GM18868 (cell line): ENCODE data around the gene SLC13A3.

Experiments used
- ATAC-seq: cut with Tn5 transposase; IDR thresholded peaks from one replicate; pipeline ENCODE4 v1.9.1; 2021; ENCODE audit warnings: mild to moderate bottlenecking, moderate library complexity; ENCODE audit not compliant: unreplicated experiment

Gene SLC13A3

GRCh38 chr20:46660487-46660886 is 9.2 kb upstream of the SLC13A3 start:
- no peak for ATAC-seq

- no peak for ATAC-seq
Observed at GRCh38 chr20:46657618-46658017, 6.4 kb upstream of the SLC13A3 start.

- ATAC-seq: no peak
Observed at GRCh38 chr20:46657137-46657536, 5.9 kb upstream of the SLC13A3 start.

DNA sequence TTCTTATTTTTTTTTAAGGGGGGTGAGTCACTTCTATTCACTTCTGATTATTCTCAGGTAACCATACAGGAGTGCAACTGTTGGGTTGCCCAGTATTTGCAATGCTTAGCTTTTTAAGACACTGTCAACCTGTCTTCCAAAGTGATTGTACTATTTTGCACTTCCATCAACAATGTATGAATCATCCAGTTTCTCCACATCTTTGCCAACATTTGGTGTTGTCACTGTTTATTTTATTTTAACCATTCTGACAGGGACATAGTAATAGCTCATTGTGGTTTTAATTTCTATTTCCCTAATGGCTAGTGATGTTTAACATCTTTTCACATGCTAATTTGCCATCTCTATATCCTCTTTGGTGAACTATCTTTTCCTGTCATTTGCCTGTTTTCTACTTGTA is 1.4 kb upstream of the SLC13A3 start:
- no peak for ATAC-seq

DNA sequence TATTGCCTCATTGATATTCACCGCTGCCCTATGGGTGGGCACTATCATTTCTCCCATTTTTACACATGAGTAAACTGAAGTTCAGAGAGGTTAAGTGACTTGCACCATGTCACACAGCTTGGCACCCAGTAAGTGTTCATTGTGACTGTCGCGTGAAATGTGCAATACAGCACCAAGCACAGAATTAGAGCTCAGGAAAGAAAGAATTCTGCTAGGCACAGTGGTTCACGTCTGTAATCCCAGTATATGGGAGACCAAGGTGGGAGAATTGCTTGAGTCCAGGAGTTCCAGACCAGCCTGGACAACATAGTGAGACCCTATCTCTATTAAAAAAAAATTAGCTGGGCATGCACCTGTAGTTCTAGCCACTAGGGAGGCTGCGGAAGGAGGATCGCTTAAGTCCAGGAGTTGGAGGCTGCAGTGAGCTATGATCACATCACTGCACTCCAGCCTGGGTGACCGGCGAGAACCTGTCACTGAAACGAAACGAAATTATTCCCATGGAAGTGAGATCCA is 626 bp downstream of the SLC13A3 start:
- ATAC-seq: no peak

- no peak for ATAC-seq
Observed at GRCh38 chr20:46649965-46650542, 1.2 kb downstream of the SLC13A3 start.

- ATAC-seq: no peak
Observed at GRCh38 chr20:46649650-46649949, 1.7 kb downstream of the SLC13A3 start.

- no peak for ATAC-seq
Observed at GRCh38 chr20:46648903-46649649, 2.2 kb downstream of the SLC13A3 start.

DNA sequence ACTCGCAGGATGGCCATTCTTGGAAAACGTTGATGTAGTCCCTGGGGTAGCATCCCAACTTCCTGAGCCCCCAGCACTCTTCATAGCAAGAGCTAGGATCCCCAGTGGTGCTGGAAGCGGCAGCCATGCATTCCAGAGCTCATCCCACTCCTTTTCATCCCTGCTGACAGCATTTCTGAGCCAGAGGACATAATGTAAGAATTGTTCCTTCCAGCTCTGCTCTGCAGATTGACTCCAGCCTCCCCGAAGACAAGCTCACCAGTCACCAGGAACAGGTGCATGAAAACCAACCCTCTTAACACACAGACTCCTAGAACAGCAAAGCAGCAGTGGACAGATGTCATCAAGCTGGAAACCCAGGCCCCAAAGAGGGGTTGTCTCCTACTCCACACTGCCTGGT is 3.8 kb downstream of the SLC13A3 start:
- no peak for ATAC-seq

DNA sequence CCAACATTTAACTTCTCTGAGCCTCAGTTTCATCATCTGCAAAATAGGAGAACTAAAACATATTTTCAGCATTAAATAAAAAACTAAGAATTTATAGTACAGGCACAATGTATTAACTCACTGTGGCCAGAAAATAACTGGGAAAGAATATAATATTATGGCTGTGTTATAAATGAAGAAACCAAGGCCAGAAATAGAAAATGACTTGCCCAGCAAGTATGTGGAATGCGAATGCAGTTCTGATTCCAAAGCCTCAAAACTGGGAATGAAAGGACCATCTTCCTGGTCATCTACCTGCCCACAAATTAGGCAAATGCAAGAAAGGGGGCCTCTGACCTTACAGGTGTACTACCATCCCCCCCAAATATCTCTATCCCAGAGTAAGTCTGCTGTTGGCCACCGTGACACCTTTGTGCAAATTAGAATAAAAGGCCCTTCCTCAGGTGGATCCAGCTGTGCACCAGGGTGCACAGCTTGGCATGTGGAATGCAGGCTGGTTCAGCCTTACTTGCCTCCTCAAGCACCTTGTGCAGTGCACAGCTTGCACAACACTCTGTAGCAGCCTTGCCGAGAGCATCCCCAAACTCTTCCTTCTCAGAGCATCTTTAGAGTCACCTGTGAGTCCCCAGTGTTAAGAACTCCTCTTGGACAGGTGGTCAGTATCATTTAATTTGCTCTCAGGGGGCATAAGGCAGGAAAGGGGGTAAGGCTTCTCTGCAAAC is 4.4 kb downstream of the SLC13A3 start:
- no peak for ATAC-seq

GRCh38 chr20:46646122-46646521 is 5.1 kb downstream of the SLC13A3 start:
- no peak for ATAC-seq

DNA sequence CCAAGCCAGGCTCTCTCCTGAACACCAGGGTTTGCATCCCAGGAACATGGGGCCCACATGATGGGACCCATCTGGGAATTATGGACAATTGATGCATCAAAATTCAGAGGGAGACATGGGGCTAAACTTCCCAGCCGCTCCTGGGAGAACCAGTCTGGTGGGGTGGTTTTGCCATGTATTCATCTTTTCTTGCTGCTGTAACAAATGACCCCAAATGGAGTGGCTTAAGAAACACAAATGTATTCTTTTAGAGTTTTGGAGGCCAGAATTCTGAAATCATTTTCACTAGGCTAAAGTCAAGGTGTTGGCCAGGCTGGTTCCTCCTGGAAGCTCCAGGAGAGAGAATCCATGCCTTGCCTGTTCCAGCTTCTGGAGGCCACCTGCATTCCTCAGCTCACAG is 6.5 kb downstream of the SLC13A3 start:
- ATAC-seq: no peak

- ATAC-seq: no peak
Observed at GRCh38 chr20:46644160-46644559, 7.1 kb downstream of the SLC13A3 start.

DNA sequence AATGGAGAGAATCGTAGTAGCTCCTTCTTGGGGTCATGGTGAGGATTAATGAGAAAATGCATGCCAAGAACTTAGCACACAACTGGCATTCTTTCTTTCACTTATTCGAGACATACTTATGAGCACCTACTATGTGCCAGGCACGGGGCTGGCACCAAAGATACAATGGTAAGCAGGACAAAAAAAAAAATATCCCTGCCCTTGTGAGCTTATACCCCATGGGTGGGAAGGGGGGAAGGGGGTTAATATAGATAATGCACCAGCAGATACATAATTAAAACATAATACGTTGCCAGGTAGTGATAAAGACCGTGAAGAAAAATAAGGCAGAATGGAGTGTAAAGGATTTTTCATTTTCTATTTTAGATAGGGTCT is 8.3 kb downstream of the SLC13A3 start:
- ATAC-seq: no peak

DNA sequence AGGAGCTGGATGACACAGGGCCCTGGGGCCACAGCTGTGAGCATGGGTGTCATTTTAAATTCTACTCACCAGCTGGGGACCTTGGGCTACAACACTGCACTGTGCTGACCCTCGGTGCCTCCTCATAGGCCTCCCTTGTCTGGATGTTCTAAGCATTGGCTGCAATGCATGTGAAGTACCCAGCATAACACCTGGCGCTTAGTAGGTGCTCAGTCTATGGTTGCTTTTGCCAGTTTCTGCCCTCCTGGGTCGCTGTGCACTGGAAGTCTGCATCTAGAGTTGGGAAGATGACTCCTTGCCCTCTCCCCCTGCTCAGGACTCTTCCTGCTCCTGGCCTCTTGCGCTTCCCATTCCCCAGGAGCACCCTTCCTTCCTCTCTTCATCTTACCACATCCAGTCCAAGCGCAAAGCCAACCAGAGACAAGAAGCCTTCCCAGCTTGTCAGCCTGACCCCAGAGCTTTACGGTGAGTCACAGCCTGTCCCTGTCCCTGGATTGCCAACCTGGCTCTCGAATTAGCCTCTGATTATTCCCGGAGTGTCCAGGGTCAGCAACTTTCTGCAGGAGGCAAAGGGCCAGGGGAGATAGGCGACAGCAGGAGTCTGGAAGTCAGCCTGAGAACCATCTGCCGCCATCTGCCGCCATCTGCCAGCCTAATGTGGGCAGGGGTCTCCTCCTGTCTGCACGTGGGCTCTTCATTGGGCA is 8.8 kb downstream of the SLC13A3 start:
- no peak for ATAC-seq

DNA sequence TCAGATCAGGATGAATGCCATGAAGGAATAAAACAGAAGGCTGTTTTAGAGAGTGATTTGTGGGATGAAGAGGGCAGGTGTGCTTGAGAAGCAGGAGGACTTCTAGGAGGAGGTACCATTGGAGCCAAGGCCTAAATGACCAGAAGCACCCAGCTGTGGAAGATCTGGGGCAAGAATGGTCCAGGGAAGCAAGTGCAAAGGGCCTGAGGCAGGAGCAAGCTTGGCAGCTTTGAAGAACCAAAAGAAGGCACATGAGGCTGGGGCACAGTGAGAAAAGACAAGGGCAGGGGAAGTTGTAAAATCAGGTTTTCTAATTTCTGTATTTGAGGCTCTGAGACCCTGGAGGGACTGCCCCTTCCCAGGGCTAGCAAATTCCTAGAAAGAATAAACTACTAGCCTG is 9.8 kb downstream of the SLC13A3 start:
- no peak for ATAC-seq

- ATAC-seq: no peak
Observed at GRCh38 chr20:46640536-46641311, 10.5 kb downstream of the SLC13A3 start.

- no peak for ATAC-seq
Observed at GRCh38 chr20:46640044-46640443, 11.2 kb downstream of the SLC13A3 start.

- no peak for ATAC-seq
Observed at GRCh38 chr20:46639587-46639986, 11.7 kb downstream of the SLC13A3 start.

- no peak for ATAC-seq
Observed at GRCh38 chr20:46638898-46639274, 12.4 kb downstream of the SLC13A3 start.
